Activated CD4-positive, alpha-beta T cell treated with anti-CD3 and anti-CD28 coated beads, Interleukin-2, Interleukin-4, amounts not matched to agents 100 ng/mL and 50 ng/mL, durations not matched to agents 16 hours and 8 hours (primary cell): ENCODE data around the gene PLAC1.
A peak's percentile ranks its signal among the peaks of the same experiment; 100 is the strongest.

Experiments
- DNase-seq: peaks from one replicate; pipeline ENCODE4 v3.0.0-alpha.2; 2020; ENCODE audit warnings: low spot score

PLAC1 gene

DNA sequence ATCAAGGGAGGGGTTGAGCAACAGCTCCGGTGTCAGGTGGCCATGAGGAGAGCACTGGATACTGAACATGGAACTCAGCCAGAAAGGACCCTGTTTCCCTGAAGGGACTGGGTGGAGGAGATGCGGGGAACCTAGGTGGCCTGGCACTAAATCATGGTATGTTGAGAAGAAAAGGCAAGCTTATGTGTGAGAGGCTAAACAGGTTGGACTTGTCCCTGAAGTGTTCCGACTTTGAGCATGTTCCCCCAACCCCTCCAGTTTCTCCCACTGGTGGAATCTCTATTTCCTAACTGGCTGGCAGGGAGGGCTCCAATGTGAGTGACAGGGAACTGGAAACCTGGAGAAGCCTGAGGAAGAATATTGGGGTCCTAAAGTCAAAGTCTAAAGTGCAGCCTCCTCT lies 69.5 kb downstream of the PLAC1 start:
- DNase-seq, result no peak

- no peak for DNase-seq
Observed at GRCh38 chrX:134580907-134581306, 77.4 kb downstream of the PLAC1 start.

GRCh38 chrX:134573683-134574035 lies 84.6 kb downstream of the PLAC1 start:
- DNase-seq, result no peak

DNA sequence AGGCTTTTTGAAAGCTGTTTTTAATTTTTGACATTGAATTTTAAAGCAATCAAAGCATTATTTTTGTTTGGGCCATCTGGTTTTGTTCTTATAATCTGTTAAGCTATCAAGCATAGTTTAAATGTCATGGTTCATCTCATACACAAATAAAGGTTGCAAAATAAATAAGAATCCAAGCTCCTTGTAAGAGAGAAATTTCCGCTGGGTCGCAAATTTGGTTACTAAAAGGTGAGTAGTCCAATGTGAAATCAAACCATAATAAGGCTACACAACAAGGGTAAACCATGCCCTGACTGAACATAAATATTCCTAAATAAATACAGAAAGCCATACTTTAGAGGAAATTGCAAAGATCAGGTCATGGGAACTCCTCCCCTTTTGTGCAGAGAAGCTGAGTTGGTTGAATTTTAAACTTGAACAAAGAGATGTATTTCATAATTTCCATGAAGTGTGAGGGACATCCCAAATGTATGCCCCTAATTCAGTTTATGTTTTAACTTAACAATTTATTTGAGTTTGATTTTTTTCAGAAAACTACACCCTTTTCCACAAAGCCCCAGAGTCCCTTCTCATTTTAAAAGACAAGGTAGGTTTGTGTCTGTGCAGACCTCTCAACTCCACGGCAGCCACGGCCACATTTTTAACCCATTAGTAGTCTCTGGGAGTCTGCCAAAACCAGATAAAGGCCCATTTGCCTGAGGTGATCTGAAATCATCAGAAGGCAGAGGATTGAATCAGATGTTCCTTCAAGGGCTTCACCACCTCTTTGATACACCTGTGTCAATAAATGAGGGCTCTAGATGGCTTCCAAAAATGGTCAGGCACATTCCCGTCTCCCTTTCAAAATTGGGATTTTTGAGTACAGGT lies 85.2 kb downstream of the PLAC1 start:
- no peak for DNase-seq

DNA sequence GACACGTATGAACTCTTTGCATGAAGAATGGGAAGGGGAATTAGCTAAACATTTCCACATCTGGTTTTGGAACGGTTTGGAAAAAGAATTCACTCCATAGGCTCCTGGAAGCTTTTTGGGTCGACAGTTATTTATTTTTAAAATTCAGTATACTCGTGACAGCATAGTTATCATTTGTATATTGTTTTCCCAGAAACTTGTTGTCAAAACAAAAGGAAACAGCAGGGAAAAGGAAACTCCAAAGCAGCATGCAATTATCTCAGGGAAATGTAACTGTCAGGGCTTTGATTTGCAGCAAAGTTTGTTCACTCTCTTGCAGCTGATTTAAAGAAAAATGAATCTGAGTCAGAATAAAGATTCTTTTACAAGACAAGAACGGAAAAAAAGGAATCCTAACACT lies 86.5 kb downstream of the PLAC1 start:
- DNase-seq, result no peak

- peak; percentile 5 for DNase-seq
Observed at GRCh38 chrX:134570899-134571298, 87.4 kb downstream of the PLAC1 start.

- DNase-seq, result no peak
Observed at GRCh38 chrX:134570509-134570846, 87.8 kb downstream of the PLAC1 start.

GRCh38 chrX:134569306-134569705 lies 89.0 kb downstream of the PLAC1 start:
- no peak for DNase-seq

DNA sequence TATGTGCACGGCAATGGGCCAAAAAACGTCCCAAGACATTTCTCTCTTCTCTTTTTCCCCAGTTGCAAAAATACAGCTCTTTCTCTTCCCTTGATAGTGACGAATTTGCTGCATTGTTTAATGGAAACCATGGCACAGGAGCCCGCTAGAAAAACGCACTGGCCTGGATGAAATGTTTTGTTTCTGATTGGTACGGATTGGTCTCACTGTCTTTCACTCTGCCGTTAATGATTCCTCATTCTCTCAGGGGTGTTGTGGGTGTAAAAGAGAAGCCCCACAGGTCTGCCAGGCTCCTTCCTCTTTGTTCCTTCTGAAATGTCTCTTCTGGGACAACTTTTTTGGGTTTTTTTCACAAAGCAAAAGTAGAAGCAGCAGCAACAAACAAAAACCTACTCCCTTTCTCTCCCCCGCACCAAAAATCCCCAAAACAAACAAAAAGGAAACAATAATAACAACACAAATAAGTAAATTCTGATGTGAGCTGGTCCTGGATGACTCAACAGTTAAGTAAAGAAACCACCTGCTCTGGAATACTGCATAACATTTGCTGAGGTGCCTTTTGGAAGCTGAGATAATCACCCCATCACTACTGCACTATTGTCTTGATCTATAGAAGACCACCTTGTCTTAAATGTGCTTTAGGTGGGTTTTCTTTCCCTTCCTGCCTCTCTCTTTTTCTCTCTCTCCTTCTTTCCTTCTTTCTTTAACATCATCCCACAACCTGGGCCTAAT lies 89.8 kb downstream of the PLAC1 start:
- DNase-seq, result no peak

DNA sequence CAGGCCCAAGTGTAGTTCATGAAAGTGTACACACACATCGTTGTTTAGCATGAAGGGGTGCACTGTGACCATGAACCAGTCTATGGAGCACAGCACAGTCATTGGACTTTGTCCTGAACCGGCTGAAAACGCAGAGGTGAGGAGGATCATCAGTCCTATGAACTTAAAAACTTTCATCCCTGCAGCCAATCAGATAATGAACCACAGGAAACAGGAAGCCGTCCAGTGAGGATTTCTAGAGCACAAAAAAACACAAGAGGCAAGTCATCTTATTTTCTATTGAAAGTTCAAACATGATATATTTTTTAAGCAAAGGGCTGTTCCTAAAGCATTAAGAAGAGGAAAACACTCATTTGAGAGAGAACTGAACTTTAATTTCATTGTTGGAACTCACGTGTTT lies 91.8 kb downstream of the PLAC1 start:
- no peak for DNase-seq

DNA sequence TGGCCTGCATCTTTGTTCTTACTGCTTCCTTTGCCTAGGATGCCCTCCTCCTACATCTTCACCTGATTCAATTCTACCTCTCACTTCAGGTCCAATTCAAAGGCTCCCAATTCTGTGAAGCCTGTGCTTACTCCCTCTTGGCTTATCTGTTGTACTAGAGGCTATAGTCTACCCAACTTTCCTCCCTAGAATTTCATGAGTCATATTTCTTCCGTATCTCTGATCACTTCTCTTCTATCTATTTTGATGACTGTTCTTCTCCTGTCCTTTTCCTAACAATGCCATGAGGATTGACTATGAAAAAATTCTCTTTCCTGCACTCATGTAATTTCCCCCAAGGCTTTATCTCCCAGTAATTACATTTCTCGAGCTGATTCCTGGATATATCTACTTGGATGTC lies 96.3 kb downstream of the PLAC1 start:
- no peak for DNase-seq

DNA sequence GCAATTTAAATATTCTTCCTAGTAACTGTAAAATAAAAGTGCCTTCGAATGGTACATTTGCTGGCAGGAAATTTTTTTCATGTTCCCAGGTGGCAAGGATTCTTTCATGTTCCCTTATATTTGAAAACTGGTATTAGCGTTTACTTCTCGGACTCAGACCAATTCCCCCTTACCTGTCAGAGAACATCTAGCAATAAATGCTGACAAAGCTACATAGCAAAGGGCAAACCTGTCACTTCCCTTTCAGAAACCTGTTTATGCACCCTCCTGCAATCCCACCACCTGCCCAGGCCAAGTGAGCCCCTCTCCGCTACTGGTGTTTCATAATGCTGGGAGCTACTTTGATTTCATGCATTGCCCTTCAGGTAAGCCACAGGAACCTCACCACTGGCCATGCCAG lies 100.1 kb downstream of the PLAC1 start:
- no peak for DNase-seq

- DNase-seq, result no peak
Observed at GRCh38 chrX:134554291-134554690, 104.0 kb downstream of the PLAC1 start.

GRCh38 chrX:134552351-134552750 lies 105.9 kb downstream of the PLAC1 start:
- DNase-seq, result no peak

DNA sequence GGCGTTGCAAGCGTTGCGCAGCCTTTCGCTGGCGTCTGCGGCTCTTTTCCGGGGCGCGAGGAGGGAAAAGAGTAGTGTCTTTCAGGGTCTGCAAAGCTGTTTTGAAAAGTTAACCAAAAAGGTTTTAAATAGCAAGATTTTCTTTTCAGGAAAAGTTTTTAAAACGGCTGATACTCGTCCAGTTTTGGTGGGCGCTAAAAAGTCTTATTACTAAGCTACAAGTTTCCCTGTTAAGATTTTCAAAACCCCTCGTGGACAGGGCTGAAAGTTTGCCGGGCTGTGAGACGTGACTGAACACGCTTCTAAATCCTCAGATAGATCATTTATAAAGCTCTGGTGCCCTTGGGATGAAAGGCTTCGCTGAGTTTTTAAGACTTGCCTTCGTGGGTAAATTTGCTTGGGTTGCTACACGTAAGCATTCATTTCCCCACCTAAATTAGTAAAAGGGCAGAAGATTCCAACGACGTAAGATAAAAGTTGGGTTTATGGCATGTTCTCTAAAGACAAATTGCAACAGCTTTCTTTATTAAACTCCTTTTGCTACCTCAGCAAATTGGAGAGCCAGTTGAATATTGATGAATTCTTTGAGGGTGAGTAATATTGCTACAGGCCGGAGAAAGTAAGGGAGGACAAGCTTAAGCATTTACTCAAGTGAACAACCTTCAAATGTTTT lies 106.8 kb downstream of the PLAC1 start:
- no peak for DNase-seq

GRCh38 chrX:134548257-134549201 lies 109.7 kb downstream of the PLAC1 start:
- peak; percentile 18 for DNase-seq

GRCh38 chrX:134547047-134547679 lies 111.1 kb downstream of the PLAC1 start:
- no peak for DNase-seq

DNA sequence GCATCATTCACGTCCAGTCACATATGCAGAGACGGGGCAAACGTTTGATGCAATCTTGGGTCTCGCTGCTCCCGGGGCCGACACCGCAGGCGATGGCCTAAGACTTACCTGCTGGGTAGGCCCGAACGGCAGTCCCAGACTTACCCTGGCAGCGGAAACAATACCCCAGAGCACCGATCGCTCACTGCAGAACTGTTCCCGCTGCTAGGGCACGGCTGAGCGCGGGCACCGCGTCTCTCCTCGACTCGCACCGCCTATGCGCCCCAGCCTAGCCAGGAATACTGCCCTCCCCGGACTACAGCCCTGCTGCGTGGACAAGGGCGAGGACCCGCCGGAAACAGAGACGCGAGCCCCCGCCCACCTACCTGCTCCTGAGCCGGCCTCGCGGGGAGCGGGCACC lies 112.1 kb downstream of the PLAC1 start:
- DNase-seq, result no peak

DNA sequence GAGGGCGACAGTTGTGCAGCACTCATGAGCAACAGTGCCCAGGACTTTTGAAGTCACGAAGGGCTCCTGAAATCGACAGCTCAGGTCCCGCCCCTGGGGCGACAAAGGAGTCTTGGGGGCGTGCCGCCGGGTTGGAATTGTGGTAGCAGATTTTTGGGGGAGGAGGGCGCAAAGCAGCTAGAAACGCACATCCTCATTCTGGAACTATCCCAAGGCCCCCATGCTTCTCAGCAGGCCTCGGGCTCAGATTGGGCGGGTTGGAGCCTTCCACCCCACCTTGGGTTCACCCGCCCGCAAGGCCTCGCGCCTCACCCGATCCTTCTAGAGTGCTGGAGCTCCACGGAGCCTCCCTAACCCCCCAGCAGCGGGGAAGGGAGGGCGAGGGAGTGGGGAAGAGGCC lies 112.8 kb downstream of the PLAC1 start:
- no peak for DNase-seq

- no peak for DNase-seq
Observed at GRCh38 chrX:134544513-134545151, 113.6 kb downstream of the PLAC1 start.

- DNase-seq, result no peak
Observed at GRCh38 chrX:134544135-134544512, 114.1 kb downstream of the PLAC1 start.
